KOPT-K1 (cell line): ENCODE results near the gene GREB1.

Experiments
- H3K27ac ChIP-seq: fragments of 200-600 bp; sonication (generic); 2 replicates; pipeline ENCODE4 v1.5.1; 2016; ENCODE audit warnings: antibody characterized with exemption, mild to moderate bottlenecking, low read depth, low read length; ENCODE audit not compliant: poor library complexity, severe bottlenecking
- H3K36me3 ChIP-seq: fragments of 200-600 bp; sonication (generic); 2 replicates; pipeline ENCODE4 v1.5.1; 2017; ENCODE audit warnings: antibody characterized with exemption, mild to moderate bottlenecking, low read length, moderate library complexity; ENCODE audit not compliant: insufficient read depth
- H3K9me3 ChIP-seq: fragments of 200-600 bp; sonication (generic); 2 replicates; pipeline ENCODE4 v1.5.1; 2017; ENCODE audit warnings: antibody characterized with exemption, low read length, mild to moderate bottlenecking; ENCODE audit not compliant: insufficient read depth, poor library complexity, severe bottlenecking

GREB1 gene

DNA sequence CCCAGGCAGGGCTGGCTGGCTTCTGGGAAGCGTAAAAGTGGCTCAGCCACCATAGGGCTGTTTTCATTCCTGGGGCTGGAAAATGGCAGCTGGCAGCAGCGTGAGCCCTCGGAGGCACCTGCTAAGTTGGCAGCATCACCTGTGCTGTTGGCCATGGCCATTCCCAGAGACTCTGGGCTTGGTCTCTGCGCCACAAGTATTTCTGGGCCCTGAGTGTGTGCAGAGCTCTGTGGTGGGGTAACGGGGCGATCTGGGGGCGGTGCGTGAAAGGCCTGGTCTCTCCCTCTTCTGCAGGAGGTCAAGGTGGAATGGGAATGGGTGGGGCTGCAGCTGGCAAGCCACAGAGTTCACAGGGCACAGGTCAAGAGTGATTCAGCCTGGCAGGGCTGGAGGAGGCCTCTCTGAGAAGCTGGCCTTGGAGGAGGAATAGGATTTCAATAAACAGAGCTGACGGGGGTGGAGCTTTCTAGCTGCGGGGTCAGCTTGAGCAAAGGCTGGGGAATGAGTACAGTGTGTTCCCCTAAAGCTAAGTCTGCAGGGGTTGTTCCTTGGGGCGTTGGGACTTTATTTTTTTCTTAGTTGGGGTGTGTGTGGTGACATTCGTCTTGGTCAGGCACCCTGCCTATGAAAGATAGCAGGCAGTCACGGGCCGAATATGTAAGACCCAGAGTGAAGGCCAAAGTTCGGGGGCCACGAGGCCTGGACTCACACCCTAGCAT is 146.5 kb downstream of the GREB1 start:
- Histone ChIP-seq H3K9me3 (no peaks in the 10 kb centered on the region), H3K27ac (no peak overlapping the region), H3K36me3 (no peaks in the 10 kb centered on the region)

DNA sequence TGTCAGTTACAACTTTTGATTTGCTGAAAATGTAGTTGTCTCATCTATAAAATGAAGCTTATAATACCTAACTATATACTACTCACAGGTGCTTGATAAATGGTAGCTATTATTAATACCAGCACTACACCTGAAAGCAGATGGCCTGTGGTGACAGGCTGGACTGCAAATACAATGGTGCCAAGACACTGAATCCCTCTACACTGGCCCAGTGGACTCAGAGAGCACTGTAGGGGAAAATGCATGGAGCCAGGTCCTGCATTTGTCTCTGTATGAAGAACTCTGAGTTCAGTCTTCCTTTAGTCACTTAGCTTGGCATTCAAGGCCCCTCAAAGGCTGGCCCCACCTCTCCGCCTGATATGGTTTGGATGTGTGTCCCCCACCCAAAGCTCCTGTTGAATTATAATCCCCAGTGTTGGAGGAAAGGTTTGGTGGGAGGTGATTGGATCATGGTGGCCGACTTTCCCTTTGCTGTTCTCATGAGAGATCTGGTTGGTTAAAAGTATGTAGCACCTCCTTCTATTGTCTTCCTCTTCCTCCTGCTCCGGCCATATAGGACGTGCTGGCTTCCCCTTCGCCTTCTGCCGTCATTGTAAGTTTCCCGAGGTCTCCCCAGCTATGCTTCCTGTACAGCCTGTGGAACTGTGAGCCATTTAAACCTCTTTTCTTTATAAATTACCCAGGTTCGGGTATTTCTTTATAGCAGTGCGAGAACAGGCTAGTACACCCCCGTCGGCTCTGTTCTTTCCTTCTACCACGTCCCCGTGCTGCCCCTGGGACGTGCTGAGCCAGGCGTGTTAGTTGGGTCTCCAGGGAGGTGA is 147.3 kb downstream of the GREB1 start:
- Histone ChIP-seq H3K36me3 (no peaks in the 10 kb centered on the region), H3K27ac (no peak overlapping the region), H3K9me3 (no peaks in the 10 kb centered on the region)

DNA sequence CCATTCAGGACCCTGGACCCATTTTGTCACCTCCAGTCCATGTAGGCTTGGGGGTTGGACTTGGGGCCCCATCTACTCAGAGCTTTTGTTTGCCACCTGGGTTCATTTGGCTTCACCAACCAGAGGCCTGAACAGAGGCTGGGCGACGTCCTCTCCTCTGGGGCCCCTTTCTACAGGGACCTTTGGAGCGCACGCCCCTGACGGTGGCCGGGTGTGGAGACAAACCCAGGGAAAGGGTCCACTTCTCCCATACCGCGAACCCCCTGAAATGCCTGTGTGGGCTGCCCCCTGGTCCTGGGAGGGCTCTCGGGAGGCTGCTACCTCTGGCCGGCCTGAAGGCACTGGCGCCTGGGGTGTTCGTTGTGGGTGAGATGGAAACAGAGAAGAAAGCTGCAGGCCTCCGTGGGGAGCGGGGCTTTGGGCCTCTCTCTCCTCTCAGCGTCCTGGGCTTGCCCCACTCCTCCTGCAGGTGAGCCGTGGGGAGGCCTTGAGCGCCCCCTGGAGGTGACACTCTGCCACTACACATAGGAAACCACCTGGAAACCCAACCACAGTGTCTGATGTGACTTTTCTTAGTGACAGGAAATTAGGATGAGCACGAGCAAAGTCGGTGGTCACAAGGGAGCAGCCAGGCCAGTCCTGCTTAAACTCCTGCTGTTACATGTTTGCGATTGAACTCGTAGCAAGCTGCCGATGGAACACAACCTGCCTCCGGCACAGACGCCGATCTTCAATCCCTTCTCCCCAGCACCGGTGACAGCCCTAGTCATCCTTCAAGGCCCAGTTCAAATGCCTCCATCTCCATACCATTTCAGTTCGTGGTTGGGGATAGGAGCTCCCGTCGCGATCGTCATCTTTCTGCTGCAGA is 148.1 kb downstream of the GREB1 start:
- Histone ChIP-seq H3K9me3 (no peaks in the 10 kb centered on the region), H3K36me3 (no peaks in the 10 kb centered on the region), H3K27ac (no peak overlapping the region)

DNA sequence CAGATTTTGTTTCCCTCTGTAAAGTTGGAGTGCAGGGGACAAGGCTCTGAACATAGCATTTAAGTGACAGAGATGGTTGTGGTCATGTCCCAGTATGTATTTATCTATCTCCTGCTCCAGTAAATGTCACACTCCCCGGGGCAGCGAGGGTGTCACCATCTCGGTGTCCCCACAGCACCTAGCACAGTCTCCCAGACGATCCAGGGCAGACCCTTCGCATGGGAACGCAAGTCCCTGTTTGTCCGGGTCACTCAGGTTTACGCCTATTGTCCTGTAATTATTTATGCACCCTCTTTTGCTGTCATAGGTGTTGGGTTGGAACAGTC is 148.7 kb downstream of the GREB1 start:
- no peaks in the 10 kb centered on the region for H3K9me3 ChIP-seq
- no peaks in the 10 kb centered on the region for H3K36me3 ChIP-seq
- no peak overlapping the region for H3K27ac ChIP-seq

DNA sequence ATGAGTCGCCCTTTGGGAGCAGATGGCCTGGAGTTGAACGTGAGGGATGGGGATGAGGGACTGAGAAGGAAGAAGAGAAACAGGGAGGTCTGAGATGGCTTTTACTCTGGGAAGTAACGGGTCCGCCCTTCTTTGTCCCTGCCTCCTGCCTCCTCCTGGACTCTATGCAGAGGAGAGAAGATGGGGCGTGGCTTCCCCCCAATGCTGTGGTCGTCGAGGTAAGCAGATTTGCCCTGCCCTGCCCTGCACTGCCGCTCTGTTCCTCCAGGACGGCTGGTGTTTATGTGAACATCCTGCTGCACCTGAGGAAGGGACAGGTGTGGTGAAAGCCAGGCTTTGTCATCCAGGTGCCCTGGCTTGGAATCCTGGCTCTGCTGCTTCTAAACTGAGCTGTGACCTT is 149.6 kb downstream of the GREB1 start:
- no peaks in the 10 kb centered on the region for H3K36me3 ChIP-seq
- H3K27ac ChIP-seq = no peak overlapping the region
- no peaks in the 10 kb centered on the region for H3K9me3 ChIP-seq

DNA sequence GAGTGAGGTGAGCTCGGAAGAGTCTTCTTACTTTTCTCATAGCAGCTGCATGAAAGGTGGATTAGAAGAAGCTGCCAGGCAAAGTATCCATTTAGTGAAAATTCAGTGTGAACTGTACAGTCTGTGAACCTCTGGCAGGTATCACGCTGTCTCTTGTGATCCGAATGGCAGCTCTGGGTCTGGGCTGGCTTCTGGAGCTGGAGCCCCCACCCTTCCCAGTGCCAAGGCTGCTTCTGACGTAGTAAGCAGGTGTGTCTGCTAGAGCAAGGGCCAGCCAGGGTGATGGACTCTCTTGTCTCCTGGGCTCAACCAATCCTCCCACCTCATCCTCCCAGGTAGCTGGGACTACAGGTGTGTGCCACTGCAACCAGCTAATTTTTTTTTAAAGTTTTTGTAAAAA is 150.1 kb downstream of the GREB1 start:
- Histone ChIP-seq H3K27ac (no peak overlapping the region), H3K9me3 (no peaks in the 10 kb centered on the region), H3K36me3 (no peaks in the 10 kb centered on the region)

DNA sequence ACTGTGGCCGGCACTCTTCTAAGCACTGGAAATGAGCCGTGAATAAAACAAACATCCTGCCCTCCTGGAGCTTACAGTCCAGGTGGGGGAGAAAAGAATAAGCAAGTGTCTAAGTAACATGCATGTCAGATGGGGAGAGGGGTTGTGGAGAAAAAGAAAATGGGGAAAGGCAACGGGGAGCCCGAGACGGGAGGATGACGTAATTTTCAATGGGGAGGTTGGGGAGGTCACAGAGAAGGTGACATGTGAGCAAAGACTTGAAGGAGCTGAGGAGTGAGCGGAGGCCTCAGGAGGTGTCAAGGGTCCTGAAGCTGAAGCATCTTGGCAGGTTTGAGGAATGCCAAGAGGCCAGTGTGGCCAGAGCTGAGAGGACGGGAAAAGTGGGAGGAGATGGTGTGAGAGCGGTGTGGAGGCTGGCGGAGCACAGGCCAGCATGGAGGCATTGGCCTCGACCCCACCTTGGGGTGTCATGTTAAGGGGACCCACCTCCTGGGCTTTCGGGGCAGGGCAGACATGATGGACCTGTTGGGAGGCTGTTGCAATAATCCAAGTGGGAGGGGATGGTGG is 151.1 kb downstream of the GREB1 start:
- no peaks in the 10 kb centered on the region for H3K9me3 ChIP-seq
- H3K27ac ChIP-seq = no peak overlapping the region
- H3K36me3 ChIP-seq = no peaks in the 10 kb centered on the region

DNA sequence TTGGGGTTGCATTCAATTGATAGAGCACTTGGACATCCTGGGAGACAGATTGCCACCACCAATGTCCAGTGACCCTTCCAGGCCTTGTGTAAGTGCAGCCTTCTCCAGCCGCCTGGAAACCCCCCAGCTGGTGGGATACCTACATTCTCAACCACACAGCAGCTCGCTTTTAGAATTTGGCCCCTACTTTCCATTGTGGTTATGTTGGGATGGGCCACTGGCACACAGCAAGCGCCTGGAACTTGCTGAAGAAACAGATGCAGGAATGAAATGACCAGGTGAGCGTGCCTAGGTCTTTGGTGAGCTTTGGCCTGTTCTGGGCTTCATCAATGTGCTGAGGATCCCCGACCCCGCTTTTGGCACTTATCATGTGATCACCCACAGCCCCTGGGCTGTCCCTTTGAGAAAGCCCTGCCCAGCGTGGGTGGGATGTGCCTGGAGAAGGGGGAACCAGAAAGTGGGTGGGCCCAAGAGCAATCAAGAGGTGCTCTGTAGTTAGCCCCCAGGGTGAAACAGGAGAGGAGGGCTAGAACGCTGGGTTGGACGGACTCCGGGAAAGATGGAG is 152.1 kb downstream of the GREB1 start:
- Histone ChIP-seq H3K27ac (no peak overlapping the region), H3K9me3 (no peaks in the 10 kb centered on the region), H3K36me3 (no peaks in the 10 kb centered on the region)

DNA sequence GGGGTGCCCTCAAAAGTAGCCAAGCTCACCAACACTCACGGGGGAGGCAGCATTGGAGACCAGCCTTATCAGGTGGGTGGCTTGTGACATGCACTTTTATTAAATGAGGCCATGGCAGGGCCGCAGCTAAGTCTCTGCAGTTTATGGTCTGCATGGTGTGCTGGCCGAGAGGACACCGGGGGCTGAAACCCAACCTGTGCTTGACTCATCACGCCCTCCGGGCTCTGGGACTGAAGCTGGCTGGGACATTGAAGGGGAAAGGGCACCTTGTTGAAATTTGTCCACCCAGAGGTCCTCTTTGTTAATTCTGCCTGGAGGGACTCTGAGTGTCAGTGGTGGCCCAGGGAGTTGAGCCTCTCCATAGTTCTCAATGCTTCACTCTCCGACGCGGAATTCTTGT is 153.9 kb downstream of the GREB1 start:
- no peaks in the 10 kb centered on the region for H3K9me3 ChIP-seq
- no peak overlapping the region for H3K27ac ChIP-seq
- H3K36me3 ChIP-seq = no peaks in the 10 kb centered on the region

DNA sequence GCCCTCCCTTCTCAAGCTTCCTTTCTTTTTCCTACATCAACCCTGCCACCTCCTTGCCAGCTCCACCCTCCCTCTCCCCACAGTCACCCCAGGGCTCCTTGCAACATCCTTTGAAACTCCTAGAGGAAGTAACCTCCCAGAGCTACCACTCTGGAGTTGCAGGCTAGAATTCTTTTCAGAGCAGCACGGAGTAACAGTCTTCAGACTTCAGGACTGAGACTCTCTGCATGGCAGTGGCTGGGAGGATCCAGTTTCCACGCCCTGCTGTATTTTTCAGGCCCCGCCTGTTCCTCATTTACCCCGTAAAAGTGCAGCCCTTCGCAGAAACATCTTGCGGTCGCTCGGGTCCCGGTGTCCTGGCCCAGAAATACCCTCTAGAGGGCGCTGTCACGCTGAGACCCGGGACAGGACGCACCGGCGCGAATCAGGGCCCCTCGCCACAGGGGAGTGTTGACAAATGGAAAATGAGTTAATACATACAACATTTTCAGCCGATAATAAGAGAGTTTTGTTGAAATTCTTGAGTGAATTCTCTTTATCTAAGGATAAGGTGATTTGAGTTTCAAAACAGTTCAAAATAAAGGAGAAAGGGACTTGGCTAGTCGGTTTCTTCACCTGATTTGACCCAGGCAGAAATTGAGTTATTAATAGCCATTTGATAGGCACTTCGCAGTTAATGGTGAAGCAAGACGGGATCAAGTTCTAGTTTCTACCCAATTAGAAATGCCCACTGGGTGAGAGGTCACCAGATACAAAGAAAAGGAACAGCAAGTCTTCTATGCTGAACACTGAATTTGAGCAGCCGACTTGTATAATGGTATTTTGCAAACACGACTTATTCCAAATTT is 154.6 kb downstream of the GREB1 start:
- Histone ChIP-seq H3K36me3 (no peaks in the 10 kb centered on the region), H3K9me3 (no peaks in the 10 kb centered on the region), H3K27ac (peak overlapping the region; percentile 19)

DNA sequence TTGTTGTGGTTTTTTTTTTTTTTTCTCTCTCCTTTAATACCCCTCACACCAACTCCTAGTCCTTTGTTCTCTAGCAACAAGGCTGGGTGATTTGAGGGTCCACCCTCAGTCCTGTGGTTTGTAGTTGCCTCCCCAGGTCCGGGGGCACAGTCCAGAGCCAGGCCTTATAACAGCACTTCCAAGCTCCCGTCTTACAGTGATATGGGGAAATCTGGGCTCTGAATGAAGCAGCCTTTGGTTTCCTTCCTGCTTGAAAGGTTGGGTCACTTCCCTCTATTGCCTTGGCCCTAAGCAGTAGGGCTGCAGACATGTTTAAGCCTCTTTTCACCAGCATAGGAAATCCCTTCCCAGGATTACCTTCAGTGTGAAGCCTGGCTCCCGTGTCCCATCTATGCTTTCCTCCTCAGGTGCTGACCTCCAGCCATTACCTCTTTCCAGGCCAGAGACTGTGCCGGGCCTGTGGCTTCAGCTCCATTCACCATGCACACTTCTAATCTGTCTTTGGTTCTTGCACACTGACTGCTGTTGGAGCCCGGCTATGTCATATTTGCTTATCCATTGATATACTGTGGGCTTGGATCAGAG is 157.3 kb downstream of the GREB1 start:
- H3K36me3 ChIP-seq = no peaks in the 10 kb centered on the region
- H3K27ac ChIP-seq = no peak overlapping the region
- H3K9me3 ChIP-seq = no peaks in the 10 kb centered on the region
